ENCODE measurements around the gene LMO4.

GRCh38 chr1:87327376-87328271 lies 1.1 kb upstream of the LMO4 start:
- TF ChIP-seq CTCF (conservative IDR thresholded peaks at IDR 0.05; ENCODE audit: low read depth in 2 of 2): no peak
- no peak for TF ChIP-seq POLR2AphosphoS5 (IDR thresholded peaks at IDR 0.05; ENCODE audit: low read depth)
- TF ChIP-seq EZH2phosphoT487 (IDR thresholded peaks at IDR 0.05; ENCODE audit: unreplicated experiment): no peak
- TF ChIP-seq EZH2 (IDR thresholded peaks at IDR 0.05; ENCODE audit: low read depth, unreplicated experiment): no peak
- TF ChIP-seq, protein P1, sequence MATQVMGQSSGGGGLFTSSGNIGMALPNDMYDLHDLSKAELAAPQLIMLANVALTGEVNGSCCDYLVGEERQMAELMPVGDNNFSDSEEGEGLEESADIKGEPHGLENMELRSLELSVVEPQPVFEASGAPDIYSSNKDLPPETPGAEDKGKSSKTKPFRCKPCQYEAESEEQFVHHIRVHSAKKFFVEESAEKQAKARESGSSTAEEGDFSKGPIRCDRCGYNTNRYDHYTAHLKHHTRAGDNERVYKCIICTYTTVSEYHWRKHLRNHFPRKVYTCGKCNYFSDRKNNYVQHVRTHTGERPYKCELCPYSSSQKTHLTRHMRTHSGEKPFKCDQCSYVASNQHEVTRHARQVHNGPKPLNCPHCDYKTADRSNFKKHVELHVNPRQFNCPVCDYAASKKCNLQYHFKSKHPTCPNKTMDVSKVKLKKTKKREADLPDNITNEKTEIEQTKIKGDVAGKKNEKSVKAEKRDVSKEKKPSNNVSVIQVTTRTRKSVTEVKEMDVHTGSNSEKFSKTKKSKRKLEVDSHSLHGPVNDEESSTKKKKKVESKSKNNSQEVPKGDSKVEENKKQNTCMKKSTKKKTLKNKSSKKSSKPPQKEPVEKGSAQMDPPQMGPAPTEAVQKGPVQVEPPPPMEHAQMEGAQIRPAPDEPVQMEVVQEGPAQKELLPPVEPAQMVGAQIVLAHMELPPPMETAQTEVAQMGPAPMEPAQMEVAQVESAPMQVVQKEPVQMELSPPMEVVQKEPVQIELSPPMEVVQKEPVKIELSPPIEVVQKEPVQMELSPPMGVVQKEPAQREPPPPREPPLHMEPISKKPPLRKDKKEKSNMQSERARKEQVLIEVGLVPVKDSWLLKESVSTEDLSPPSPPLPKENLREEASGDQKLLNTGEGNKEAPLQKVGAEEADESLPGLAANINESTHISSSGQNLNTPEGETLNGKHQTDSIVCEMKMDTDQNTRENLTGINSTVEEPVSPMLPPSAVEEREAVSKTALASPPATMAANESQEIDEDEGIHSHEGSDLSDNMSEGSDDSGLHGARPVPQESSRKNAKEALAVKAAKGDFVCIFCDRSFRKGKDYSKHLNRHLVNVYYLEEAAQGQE (IDR thresholded peaks at IDR 0.05; ENCODE audit: unreplicated experiment): no peak
- TF ChIP-seq CREB1 (CRISPR knock-in tag; IDR thresholded peaks at IDR 0.05; ENCODE audit: low read depth): no peak
- TF ChIP-seq, protein P2, sequence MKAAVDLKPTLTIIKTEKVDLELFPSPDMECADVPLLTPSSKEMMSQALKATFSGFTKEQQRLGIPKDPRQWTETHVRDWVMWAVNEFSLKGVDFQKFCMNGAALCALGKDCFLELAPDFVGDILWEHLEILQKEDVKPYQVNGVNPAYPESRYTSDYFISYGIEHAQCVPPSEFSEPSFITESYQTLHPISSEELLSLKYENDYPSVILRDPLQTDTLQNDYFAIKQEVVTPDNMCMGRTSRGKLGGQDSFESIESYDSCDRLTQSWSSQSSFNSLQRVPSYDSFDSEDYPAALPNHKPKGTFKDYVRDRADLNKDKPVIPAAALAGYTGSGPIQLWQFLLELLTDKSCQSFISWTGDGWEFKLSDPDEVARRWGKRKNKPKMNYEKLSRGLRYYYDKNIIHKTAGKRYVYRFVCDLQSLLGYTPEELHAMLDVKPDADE (IDR thresholded peaks at IDR 0.05): no peak
- TF ChIP-seq JUNB (IDR thresholded peaks at IDR 0.05; ENCODE audit: unreplicated experiment): no peak
- no peak for TF ChIP-seq STAT1 (IDR thresholded peaks at IDR 0.05; ENCODE audit: unreplicated experiment)
- no peak for TF ChIP-seq ZNF331 (CRISPR knock-in tag; IDR thresholded peaks at IDR 0.05; ENCODE audit: low read depth)

Measured in GM23338 (cell line).